NCI-H187 treated with DMSO at 0.1 percent for 48 hours (cell line): ENCODE results near the gene MEGF10.
"Not testable (repeated sequence)": the region's sequence is repeated elsewhere in the genome, so short reads cannot be mapped to it uniquely, and the experiment has no call there.

Source experiments
- DNase-seq: peaks from one replicate; lab custom pipeline; 2025; lab: John Stamatoyannopoulos, UW

Gene MEGF10

DNA sequence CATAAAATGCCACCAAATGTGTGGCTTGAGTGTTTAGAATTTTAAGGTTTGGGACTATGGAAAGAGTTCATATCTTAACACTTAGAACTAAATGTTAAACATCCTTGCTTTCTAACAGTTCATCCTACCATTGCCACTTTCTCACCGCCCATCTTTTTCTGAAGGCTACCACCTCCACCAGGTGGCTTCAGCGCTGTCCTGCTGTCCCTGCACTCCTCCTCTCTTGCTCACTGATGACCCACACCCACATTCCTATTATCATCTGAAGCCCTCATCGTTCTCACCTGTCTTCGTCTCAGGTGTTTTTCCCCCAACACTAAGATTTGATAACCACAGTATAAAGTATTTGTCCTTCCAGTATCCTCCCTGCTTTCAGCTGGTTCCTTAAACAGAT is 7.4 kb downstream of the MEGF10 start:
- DNase-seq = no peak

DNA sequence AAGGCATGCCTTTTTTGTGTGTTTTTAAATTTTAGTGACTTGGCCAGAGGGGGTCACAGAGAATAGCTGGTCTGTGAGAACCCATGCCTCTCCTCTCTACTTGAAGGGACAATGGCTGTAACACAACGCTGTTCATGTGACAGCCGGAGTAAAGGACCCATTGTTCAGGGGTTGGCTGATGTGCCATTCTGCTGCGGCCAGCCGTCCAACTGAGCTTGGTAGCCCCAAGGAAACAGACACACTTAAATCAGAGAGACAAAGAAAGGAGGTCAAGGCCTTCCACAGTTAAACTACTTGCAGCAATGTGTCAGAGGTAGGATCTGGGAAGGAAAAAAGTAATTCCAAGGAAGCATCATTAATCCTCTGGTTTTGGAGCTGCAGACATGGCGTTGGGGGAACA is 8.1 kb downstream of the MEGF10 start:
- DNase-seq = no peak

DNA sequence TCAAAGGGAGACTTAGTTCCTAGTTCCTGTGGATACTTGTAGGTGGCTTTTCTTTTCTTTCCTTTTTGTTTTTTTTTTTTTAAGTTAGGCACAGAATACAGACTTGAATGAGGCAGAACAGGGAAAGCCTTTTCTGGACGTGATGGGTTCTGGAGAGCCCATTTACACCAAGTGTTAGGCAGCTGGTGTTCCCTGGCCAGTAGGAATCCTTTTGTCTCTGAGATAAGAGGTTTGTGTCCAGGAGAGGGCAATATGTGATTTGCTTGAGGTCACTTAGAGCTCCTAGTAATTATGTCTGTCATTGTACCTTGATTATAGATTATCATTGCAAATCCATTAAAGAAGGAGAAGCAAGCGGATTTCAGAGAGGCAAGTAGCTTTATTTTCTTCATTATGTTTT is 9.1 kb downstream of the MEGF10 start:
- no peak for DNase-seq

DNA sequence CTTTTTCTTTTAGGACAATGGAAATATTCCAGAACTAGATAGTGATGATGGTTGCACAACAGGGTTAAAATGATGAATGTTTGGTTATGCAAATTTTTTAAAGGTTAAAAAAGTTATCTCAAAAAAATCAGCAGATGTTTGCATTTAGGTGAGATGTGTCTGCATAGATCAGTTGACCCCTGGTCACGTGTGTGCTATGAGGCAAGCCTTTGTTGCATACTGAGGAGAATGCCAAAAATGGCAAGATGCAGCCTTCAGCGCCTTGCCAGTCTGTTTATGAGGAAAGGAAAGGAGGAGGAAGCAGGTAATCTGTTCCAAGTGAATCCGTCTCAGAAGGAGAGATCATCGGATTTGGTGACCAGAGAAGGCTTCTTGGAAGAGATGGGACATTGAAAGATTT is 11.9 kb downstream of the MEGF10 start:
- DNase-seq = no peak

DNA sequence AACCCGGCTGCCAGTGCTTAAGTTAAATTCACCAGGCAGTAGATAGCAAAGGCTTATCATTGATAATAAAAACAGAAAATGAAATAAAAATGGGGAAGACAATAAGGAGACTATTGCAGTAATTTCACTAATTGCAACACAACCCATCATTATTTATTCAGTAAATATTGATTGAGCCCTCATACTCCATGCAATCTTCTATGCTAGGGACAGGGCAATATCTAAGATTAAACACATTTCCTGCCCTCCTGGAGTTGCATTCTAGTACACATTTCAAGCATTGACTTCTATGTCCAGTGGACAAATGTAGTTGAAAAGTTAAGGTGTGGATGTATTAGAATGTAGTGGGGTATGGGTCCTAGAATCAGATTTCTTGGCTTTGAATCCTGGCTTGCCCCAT is 12.8 kb downstream of the MEGF10 start:
- DNase-seq = no peak

DNA sequence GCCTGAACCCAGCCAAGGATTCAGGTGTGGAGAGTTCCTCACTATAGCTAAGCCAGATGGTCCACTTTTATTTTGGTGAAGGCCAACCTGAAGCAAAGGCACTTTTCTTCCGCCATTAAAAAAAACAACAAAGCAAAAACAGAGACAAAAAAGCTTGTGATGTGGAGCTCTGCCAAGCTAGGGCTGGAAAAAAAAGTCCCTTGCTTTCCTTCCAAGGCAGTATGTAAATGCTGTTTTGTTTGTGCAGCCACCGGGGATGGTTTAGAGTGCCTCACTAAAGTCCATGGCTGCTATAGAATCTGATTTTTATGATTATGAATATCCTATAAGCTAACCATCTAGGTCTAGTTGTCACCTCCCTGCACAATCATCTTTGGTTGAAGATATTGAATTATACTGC is 14.9 kb downstream of the MEGF10 start:
- no peak for DNase-seq

DNA sequence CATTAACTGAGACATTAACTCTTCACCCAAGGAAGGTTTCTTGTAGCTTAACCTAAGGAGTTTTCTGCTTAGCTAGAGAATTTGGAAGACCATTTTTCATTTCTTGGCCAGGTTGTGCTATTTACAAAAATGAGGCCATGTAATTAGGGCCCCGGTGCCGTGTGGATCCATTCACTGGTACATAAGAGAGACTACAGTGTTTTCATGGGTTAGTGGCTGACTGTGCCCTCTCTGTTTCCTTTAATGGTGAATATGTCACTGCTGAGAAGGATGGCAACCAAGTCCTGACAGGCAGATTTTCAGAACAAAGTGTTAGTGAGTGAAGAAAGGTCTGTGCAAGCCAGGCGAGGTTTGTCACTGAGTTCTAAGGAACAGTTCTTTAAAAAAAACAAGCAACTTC is 15.4 kb downstream of the MEGF10 start:
- DNase-seq = no peak

DNA sequence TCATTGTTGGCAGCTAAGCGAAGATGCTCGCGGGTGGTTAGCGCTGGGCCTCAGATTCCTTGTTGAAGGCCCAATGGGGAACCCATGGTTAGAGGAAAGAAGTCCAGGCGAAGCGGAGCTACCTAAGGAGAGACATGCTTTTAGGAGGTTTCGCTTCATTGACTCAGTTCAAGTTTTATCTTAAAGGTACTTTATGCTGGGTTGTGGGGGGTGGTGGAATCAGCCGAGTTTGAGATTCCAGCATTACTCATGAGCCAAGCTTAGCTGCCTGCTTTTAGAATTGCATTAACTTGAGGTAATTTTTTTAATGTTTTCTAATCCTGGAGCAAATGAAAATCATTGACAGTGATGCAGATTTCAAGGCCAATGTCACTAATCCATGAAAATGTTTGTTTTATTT is 16.1 kb downstream of the MEGF10 start:
- no peak for DNase-seq

DNA sequence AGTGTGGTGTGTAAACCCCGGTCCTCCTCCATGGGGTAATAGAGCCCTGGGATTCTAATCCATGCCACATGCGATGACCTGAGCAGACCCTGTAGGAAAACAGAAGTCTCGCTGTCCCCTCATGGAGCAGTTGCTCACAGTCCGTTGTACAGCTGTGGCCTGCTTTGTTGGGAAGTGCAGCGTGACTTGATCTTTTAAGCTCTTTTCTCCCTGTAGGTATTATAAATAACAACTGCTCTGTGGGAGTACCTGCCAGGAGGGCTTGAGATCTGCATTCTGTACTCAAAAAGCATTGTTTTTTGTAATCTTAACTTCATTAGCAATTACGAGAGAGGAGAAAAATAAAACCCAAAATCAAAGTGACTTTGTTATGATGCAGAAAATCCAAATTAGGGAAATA is 17.3 kb downstream of the MEGF10 start:
- no peak for DNase-seq

DNA sequence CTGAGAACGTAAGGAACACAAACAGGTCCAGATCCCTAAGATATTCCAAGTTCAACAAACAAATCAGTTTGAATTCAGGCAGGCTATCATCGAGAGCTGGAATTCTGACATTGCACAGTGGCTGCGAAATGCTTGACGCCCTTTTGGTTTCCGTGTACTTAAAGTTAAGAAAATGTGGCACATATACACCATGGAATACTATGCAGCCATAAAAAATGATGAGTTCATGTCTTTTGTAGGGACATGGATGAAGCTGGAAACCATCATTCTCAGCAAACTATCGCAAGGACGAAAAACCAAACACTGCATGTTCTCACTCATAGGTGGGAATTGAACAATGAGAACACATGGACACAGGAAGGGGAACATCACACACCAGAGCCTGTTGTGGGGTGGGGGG is 17.7 kb downstream of the MEGF10 start:
- DNase-seq = not testable (repeated sequence)

DNA sequence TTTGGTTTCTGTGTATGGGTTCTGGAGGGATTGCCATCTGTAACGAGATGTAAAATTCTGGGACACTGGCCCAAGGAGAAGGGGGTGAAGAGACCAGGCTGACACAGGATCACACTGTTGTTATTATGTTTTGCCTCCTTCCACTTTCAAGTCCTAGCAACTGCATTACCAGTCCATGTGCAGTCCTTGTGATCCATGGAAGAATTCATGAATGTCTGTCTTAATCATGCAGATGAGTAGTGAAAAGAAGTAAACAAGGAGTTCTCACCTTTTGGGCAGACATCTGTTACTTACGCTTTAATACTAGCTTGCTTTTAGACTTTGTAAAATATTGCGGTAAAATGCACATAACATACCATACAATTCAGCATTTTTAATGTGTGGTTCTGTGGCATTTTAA is 18.3 kb downstream of the MEGF10 start:
- no peak for DNase-seq

DNA sequence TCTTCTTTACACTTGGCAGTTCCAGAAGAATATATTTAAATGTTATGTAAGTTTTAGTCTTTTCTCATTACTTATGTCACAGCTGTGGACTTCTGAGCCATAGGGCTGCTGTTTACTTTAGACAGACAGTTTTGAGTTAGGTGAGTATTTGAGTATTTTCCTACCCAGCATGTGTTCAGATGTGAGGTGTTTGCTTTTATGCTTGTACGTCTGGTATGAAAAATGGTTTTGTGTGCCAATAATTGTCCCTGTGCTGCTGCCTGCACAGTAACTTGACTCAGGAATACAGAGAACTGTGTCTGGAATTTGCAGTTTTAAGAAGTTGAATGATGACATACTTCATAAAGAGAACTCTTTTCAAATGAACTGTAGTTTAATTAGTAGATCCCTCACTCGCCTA is 20.8 kb downstream of the MEGF10 start:
- DNase-seq = no peak

DNA sequence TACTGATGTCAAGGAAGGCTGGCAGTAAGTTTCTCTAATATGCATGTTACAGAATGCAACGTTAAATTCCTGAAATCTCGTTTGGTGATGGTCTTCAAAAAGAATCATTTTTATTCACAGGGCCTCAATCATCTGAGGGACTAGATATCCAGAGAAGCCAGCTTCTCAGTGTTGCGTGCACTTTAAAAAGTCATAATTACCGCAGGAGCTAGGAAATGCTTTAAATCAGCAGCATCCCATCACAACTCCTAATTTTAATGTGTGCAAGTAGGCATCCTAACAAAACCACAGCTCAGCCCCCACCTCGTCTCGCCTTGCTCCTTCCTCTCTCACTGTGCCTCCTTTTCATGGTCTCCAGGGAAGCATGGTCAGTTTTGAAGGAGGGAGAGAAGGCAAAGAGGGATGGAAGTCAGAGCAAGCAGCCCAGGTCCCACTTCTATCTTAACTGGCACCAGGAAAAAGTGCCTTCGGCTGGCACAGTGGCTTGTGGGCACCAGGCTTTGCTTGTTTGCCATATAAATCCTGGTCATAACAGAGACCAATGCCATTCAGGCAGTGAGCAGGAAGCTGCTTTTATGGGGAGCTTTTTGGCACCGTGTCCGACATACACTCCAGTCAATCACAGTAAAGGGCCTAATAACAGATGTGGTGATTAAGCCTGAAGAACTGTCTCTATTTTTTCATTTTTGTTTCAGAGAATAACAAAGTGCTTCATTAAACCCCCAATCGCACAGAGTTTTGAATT is 21.4 kb downstream of the MEGF10 start:
- DNase-seq = no peak

DNA sequence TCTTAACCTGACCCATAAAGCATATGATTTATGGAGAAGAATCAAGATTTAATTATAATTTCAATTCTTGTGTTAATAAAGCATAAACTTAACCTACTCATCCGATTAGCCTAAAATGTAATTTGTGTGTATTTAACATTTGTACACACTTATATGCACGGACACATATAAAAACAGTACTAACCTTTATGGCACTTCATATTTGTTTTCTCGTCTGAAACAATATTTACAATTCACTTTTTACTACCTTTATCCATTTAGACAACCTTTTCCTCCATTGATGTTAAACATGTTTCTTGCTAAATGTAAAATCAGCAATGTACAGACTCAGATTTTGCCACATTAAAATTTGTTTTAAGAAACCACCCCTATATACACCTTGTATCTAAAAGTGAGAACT is 22.8 kb downstream of the MEGF10 start:
- no peak for DNase-seq

DNA sequence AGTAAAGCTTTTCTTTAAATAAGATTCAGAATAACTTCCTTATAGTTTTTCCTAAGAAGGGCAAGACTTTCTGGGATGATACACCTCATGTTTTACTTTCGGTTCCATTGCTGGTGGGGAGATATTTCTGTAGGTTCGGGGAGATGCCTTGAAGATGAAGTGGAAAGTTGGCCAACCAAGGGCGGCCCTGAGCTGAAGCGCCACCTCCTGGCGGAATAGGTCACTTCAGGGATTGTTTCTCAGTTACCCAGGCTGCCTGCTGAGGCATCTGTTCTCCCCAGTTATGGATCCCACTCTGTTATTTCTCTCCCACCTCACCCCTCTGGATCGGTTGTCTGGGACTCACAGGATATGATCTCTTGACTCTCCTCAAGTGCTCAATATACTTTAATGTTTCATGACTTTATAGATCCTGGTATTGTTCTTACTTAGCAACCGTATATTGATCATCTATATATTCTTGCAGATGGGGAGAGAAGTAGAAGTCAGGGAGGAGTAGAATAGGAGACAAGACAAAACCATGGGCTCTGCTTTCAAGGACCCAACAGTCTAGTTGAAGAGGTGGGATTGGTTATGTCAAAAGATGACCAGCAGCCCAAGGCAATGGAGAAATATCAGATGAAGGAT is 23.4 kb downstream of the MEGF10 start:
- DNase-seq = no peak

DNA sequence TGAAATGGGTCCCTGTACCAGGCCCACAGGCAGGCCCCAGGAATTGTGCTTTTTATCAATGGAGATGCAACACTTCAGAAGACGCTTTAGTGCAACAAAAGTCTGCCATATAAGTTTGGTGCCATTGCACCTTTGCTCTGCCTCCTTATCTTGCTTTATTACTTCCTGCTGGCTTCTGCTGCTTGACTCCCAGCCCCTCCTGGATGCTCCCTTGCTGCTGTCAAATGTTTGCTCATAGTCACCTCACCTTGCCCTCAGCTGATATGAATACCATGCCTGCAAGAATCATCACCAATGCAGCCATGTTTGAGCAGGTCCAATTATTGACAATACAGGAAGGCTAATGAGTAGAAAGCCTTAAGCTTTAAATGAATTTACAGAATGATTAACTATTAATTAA is 25.4 kb downstream of the MEGF10 start:
- no peak for DNase-seq

DNA sequence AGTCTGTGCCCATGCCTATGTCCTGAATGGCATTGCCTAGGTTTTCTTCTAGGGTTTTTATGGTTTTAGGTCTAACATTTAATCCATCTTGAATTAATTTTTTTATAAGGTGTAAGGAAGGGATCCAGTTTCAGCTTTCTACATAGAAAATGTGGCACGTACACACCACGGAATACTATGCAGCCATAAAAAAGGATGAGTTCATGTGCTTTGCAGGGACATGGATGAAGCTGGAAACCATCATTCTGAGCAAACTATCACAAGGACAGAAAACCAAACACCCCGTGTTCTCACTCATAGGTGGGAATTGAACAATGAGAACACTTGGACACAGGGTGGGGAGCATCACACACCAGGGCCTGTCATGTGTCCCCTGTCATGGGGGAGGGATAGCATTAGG is 26.8 kb downstream of the MEGF10 start:
- DNase-seq = not testable (repeated sequence)

DNA sequence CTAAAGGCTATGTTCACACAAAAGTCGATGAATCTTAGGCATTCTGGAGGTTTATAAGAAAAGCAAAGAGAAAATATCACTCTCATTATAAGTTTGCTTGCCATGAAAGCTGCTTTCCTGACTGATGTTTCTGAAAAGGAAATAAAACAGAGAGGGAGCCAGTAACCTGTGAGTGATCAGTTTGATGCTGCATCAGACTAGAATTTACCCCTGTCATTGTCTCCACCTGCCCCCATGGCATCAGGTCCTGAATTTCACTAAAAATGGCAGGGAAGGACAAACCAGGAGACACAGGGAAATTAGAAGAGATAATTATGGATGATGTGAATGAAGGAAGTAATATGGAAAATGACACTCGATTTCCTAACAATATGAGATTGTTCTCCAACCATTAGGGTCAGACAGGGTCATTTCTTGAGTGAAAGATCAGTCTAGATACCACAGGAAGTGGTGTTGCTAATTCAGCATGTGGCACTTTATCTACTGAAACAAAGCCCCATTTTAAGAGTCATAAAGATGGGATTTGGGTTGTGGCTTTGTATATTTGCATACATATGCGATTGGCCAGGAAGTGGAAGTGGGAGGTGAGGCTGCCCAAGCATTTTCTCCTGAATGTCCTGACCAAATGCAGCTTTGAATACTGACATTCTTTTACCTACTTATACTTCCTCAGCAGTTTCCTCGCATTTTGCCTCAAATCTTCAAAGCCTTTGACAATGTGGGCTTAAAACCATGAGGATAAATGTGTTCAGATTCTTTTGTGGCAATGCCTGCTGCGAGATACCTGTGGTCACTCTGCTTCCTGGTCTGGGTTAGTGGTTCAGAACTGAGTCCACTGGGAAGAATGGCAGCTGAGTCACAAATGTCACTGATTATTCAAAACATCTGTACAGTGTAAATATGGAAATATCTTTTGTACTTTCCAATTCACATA is 29.7 kb downstream of the MEGF10 start:
- no peak for DNase-seq

DNA sequence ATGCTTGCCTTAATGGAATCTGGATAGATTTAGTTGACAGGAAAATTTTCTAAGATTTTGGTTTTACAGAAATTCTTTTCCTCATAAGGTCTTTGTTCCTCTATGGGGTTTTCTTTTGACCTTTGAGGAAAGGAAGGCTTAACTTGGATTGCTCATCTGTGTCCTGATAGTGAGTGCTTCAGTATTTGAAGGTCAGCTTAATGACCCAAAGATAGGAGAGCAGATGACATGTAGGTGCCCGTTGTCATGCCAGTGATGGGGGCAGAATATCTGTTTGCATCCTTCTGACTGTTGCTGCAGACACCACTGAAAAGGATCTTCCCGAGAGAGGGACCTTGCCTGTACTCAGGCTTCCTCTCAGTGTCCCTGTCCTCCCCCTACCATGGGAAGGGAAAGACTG is 30.9 kb downstream of the MEGF10 start:
- no peak for DNase-seq

DNA sequence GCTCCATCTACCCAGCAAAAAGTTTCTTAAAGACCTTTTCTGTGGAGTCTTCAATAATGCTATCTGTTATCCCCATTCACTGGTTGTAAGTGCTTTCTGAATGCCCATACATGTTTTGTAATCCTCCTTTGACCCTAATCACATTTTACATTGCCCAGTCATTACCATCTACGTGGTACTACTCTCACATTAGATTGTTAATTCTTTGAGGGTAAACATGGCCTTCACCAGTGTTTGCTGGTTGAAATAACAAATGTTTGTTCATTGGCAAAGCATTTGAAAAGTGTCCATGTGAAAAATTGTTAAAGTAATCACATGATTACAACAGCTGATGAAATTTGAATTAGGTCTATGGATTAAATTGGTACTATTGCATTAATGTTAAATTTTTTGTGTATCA is 31.8 kb downstream of the MEGF10 start:
- no peak for DNase-seq

DNA sequence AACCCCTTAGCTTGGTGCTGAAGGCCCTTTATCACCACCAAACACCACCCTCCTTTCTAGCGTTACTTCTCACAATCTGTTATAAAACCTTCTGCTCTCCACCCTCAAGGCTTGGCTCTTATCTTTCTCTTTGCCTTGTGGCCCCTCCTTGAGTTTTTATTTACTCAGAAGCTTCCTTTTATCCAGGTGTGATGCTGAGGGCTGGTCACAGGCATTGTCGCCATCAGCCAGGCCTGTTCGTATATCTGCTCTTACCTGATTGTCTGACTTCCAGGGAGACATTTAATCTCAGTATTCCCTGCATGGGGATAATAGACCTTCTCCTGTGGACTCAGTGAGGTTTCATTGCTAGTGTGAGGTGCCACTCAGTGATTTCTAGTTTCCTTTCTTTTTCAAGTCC is 34.2 kb downstream of the MEGF10 start:
- DNase-seq = no peak

DNA sequence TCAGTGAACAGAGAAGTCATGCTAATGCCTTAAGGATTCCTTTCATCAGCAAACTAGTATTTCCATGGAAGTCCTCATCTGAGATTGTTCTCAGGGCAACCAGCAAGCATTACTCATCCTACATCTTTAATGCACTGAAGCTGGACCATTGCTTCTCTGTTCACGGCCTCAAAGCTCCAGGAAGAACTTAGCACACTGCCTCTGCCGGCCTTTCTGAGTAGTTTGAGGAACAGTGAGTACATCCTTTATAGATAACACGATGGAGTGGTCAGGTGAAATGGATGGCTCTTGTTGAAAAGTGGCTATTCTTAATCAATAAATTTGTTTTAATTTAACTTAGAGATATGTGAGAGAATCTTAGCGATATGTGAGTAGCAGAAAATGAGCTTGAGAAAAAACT is 35.8 kb downstream of the MEGF10 start:
- DNase-seq = no peak
